Measurements from ENCODE around the gene DLL1.

The DLL1 gene

GRCh38 chr6:170263410-170263809 is 27.5 kb downstream of the DLL1 start:
- ChIA-PET CTCF (interaction anchor here (0.6 kb wide), 2 partner anchors 285 to 432 kb away, joined by 3 read pairs; no protein-coding TSS in a partner anchor), POLR2A (ENCODE audit: low non-redundant PET) (no interaction called here)
- no peak overlapping the region for H3K27ac ChIP-seq
- TF ChIP-seq, protein P1, sequence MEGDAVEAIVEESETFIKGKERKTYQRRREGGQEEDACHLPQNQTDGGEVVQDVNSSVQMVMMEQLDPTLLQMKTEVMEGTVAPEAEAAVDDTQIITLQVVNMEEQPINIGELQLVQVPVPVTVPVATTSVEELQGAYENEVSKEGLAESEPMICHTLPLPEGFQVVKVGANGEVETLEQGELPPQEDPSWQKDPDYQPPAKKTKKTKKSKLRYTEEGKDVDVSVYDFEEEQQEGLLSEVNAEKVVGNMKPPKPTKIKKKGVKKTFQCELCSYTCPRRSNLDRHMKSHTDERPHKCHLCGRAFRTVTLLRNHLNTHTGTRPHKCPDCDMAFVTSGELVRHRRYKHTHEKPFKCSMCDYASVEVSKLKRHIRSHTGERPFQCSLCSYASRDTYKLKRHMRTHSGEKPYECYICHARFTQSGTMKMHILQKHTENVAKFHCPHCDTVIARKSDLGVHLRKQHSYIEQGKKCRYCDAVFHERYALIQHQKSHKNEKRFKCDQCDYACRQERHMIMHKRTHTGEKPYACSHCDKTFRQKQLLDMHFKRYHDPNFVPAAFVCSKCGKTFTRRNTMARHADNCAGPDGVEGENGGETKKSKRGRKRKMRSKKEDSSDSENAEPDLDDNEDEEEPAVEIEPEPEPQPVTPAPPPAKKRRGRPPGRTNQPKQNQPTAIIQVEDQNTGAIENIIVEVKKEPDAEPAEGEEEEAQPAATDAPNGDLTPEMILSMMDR (conservative IDR thresholded peaks at IDR 0.05; ENCODE audit: low read depth): no peak
- no peak for DNase-seq (ENCODE audit: low spot score)

DNA sequence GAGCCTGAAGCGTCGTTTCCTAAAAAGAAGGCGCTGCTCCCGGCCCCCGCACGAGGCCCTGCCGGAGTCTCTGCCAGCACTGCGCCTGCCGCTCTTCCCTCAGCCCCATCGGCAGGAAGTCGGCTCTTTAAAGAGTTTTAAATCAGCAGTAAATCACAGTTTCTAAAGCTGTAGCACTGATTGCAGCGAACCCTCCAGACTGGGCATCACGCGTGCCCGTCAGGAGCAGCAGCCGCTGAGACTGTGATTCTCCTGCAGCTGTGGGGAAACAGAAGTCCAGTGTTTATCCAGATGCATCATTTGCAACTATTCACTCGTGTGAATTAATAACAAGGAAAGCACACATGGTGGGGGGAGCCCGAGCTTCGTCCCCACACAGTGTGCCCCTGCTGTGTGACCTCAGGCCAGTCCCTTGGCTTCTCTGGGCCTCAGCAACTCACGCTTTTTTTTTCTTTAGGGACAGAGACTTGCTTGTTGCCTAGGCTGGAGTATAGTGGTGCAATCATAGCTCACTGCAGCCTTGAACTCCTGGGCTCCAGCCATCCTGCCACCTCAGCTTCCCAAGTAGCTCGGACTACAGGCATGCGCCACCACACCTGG is 28.3 kb downstream of the DLL1 start:
- DNase-seq (ENCODE audit: low spot score): no peak
- TF ChIP-seq, protein P1 (conservative IDR thresholded peaks at IDR 0.05; ENCODE audit: low read depth): no peak
- ChIA-PET CTCF (interaction anchor here (0.6 to 0.7 kb wide), 3 partner anchors 127 to 431 kb away, joined by 3 to 4 read pairs (median 3); no protein-coding TSS in a partner anchor), POLR2A (ENCODE audit: low non-redundant PET) (no interaction called here)
- H3K27ac ChIP-seq: no peak overlapping the region

DNA sequence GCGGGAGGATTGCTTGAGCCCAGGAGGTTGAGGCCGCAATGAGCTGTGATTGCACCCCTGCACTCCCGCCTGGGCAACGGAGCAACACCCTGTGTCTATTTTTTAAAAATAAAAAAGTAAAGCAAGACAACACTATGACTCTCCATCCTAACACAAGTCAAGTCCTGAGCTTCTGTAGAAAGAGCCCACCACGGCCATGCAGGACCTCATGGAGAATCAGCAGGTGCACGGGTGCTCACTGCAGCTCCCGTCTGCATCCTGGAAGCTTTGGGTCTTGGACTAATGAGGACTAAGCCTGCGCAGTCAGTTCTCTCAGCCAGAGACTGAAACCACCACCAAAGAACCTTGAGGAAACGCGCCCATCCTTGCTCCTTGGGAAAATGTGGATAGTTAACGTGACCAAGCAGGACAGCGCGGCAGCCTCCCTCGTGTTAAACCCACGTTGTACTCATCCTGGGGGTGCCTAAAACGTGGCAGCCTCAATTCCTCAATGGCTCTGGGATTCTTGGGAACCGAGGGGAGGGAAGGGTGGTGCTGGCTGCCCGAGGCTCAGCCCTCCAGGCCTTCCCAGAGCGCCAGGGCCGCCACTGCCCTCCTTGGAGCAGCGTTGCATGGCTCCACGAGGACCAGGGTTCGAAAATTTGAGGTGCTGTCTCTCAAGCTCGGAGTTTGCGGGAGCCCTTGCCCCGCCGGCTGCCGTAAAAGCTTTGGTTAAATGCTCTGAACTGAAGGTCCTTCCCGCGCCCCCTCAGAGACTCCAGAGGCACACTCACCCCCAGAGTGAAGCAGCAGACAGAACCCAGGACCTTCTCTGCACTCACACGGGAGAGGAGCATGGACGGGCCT is 29.0 kb downstream of the DLL1 start:
- ChIA-PET POLR2A (ENCODE audit: low non-redundant PET) (no interaction called here), CTCF (no interaction called here)
- H3K27ac ChIP-seq: no peak overlapping the region
- TF ChIP-seq, protein P1 (conservative IDR thresholded peaks at IDR 0.05; ENCODE audit: low read depth): no peak
- DNase-seq (ENCODE audit: low spot score): no peak

- TF ChIP-seq, protein P1 (conservative IDR thresholded peaks at IDR 0.05; ENCODE audit: low read depth): no peak
- H3K27ac ChIP-seq: no peak overlapping the region
- CTCF ChIA-PET: no interaction called here
- DNase-seq (ENCODE audit: low spot score): no peak
- POLR2A ChIA-PET (ENCODE audit: low non-redundant PET): no interaction called here
These were observed 30.2 kb downstream of the DLL1 start for GRCh38 chr6:170260686-170261085.

DNA sequence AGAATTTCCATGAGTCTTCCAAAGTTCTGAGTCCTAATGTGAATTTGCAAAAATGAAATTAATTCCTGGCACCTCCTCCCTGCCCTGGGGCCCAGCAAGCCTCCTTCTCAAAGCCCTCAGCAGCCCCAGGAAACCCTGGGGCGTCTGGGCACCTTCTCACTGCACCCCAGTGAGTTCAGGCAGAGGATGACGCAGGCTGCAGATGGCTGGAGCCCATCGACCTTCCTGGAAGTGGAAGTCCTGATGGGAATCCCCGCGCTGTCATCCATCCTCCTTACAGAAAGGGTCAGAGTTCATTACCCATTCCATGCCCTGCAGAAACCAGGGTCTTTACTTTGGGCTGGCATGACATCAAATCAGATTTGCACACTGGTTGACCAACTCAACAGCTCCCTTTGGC is 31.6 kb downstream of the DLL1 start:
- CTCF ChIA-PET: interaction anchor here (0.6 kb wide), 1 partner anchor 293 kb away, joined by 4 read pairs; no protein-coding TSS in a partner anchor
- POLR2A ChIA-PET (ENCODE audit: low non-redundant PET): no interaction called here

DNA sequence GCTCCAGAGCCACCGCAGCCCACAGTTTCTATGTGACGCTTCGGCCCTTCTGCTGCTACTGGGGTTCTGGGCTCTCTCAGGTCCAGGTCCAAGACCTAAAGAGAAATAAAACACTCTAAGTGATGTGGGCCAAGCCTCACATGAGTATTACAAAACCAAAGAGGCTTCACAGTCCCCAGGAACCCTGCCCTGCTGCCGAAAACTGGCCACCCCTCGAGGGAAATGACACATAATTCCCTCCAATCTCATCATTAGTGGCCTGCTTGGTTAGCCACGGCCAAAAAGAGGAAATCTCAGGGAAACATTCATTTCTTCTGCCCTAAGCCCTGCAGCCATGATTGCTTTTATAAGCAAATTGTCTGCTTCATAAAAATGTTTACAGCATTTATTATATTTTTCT is 32.5 kb downstream of the DLL1 start:
- ChIA-PET POLR2A (ENCODE audit: low non-redundant PET) (no interaction called here), CTCF (no interaction called here)
- no peak for DNase-seq (ENCODE audit: low spot score)
- TF ChIP-seq, protein P1 (conservative IDR thresholded peaks at IDR 0.05; ENCODE audit: low read depth): no peak
- H3K27ac ChIP-seq: no peak overlapping the region

More for the DNA sequence above, 31.6 kb downstream of the DLL1 start:
- DNase-seq (ENCODE audit: low spot score): no peak
- H3K27ac ChIP-seq: no peak overlapping the region
- TF ChIP-seq, protein P1 (conservative IDR thresholded peaks at IDR 0.05; ENCODE audit: low read depth): no peak
